IPS-NIHi7 (cell line): Measurements from ENCODE around the gene NEU4.
A peak's percentile ranks its signal among the peaks of the same experiment; 100 is the strongest.
"Not testable (repeated sequence)": the region's sequence is repeated elsewhere in the genome, so short reads cannot be mapped to it uniquely, and the experiment has no call there.

ENCODE experiments used
- DNase-seq: peaks from one replicate; pipeline ENCODE4 v3.0.0; 2012; ENCODE audit warnings: mixed read lengths; ENCODE audit errors: extremely low spot score

NEU4 gene

DNA sequence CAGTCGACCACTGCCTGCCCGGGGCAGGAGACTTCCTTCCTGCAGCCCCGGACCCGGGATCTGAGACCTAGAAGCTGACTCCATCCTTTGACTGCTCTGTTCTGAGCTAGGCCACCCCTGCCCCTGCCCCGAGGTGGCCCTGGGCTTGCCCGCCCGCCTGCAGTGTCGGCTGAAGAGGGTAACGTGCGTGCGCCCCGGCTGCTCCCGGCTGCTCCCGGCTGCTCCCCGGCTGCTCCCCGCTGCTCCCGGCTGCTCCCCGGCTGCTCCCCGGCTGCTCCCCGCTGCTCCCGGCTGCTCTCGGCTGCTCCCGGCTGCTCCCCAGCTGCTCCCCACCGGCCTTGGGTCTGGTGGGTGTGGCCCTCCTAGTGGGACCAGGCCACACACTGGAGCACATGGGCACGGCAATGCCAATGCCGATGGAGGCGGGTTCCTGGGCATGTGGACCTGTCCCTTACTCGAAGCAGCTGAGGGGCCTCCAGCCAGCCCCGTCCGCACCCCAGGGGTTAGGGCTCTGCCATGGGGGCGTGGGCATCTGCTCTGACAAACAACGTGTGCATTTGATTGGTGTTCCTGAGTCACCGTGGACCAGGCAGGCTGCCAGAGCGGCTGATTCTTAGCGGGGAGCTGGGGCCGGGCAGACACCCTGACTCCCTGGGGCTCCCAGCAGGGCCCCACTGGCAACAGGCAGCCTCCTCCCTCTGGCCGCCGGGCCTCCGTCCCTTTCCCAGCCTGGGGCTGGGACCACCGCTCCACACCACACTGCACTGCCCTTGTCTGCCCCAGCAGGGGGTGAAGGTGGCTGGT lies 34.4 kb upstream of the NEU4 start:
- DNase-seq: peak; percentile 10

GRCh38 chr2:241775223-241776177 lies 33.5 kb upstream of the NEU4 start:
- peak; percentile 11 for DNase-seq

GRCh38 chr2:241776336-241777169 lies 32.4 kb upstream of the NEU4 start, which contains the start of gene GAL3ST2:
TSS of gene GAL3ST2 (plus strand) at chr2:241776822. CDS start at chr2:241776956, 134 bp downstream.
- peak; percentile 15 for DNase-seq

DNA sequence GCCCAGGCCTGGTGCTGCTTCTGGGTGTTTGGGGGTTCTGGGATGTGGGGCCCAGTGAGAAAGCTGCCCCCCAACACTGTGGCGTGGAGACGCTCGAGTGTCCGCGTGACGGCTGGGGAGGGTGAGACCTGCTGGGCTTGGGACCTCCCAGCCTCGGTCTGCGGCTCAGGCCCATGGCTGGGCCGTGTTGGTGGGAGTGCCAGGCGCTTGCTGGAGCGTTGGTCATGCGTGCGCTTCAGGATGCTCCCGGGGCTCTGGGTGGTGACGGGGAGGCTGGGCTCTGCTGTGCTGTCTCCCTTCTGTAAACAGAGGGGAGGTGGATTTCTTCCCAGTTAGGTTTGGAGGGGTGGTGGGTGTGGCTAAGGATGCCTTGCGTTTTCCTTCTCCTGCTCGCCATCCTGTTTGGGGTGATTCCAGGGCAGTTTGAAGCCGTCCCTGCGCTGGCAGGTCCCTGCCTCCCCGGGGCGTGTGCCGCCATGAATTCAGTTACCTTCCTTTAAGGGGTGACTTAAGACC lies 31.8 kb upstream of the NEU4 start:
- peak; percentile 19 for DNase-seq

- peak; percentile 33 for DNase-seq
These were observed 31.0 kb upstream of the NEU4 start for GRCh38 chr2:241777686-241778627.

DNA sequence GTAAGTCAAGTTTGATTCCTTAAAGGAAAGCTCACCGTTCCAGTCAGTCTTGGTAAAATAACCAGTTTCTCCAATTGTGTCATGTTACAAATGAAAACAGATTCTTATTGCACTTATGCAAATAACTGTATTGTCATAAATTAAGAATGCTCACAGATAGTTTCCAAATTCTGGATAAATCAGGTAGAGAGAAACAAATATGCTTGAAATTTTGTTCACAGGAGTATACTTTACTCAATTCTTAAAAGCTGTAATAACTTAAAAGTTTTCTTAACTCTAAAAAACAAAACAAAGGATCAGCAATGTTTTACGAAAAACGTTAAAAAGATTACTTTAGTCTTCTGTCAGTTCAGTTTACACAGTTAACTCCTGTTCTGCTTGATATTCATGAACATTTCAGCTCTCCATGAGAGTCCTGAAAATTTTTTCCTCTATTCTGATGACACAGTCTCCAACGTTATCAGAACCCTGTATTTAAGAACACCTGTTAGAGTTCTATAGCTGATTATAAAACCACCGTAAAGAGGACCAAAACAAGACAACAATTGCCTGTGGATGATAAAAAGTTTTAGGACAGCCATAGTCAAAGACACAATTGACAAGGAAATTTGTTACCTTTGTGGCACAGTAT lies 27.9 kb upstream of the NEU4 start:
- DNase-seq: no peak

- DNase-seq: not testable (repeated sequence)
These were observed 26.9 kb upstream of the NEU4 start for GRCh38 chr2:241782053-241782452.

- no peak for DNase-seq
These were observed 20.9 kb upstream of the NEU4 start for GRCh38 chr2:241788135-241788534.

GRCh38 chr2:241788572-241788971 lies 20.4 kb upstream of the NEU4 start:
- DNase-seq: no peak

DNA sequence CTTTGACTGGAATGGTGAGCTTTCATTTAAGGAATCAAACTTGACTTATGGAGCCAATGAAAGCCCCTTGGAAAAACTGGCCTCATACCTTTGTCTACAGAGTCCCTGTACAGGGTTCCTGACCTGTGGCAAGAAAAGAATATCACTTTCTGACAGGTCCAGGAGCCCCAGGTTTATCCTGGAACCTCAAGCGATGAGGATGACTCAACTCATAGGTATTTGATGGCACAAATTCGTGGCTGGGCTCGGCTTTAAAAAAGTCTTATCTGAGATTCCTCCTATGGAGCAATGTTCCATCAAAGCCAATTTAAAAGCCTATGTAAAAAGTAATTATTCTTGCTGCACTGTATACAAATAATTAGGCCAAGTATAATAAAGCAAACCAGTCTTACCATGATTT lies 17.6 kb upstream of the NEU4 start:
- DNase-seq: not testable (repeated sequence)

DNA sequence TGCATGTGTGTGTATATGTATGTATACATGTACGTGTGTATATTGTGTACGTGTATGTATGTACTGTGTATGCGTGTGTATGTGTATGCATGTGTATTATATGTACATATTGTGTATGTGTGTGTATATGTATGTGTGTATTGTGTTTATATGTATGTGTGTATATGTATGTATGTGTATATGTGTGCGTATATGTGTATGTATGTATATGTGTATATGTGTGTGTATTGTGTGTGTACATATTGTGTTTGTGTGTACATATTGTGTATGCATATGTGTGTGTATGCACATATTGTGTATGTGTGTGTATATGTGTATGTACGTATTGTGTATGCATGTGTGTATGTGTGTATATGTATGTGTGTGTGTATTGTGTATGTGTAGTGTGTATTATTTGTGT lies 15.6 kb upstream of the NEU4 start:
- no peak for DNase-seq

DNA sequence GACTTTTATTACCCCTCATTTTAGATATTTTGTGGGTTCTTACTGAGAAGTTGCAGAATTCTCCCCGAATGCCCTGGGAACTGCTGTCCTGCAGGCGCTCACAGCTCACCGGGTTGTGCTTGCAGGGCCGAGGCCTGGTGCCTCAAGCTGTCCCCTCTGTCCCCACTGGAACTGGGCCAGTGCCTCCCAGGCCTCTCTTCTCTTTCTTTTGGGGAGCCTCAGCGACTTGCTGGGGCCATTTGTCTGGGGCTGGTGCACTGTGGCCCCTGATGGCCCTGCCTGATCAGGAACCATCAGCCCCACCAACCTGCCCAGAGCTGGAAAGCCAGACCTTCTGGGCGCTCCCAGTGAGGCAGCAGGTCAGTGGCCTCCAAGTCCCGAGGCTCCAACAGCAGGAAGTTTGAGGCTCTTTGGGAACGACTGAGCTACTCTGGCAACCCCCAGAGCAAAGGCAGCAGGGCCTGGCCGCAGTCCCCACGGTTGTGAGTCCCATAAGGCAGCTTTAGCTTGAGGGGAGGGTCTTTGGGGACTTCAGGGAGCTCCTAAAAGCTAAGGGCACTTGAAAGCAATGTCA lies 14.7 kb upstream of the NEU4 start:
- no peak for DNase-seq

- no peak for DNase-seq
These were observed 13.7 kb upstream of the NEU4 start for GRCh38 chr2:241795021-241795999.

- DNase-seq: no peak
These were observed 12.8 kb upstream of the NEU4 start for GRCh38 chr2:241796209-241796608.

DNA sequence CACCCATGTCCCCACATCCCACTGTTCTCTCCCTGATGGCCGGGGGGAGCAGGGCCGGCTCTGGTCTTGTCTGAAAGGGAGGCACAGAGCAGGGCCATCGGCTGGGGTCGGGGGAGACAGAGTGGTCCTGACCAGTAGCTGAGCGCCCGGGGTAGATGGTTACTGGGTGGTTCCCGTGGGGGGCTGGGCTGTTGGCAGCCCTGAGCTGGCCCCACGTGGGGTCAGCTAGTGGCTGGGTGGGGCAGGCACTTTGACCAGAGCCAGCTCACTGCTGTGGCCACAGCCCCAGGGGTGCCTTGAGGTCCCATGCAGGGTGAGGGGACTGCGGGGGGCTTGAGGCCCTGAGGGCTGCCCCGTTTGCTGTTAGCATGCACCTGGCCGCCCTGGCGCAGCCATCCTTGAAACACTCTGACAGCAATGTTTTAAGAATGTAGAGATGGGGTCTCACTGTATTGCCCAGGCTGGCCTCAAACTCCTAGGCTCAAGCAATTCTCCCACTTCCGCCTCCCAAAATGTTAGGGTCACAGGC lies 12.3 kb upstream of the NEU4 start:
- no peak for DNase-seq

- DNase-seq: no peak
These were observed 11.4 kb upstream of the NEU4 start for GRCh38 chr2:241797441-241798080.

DNA sequence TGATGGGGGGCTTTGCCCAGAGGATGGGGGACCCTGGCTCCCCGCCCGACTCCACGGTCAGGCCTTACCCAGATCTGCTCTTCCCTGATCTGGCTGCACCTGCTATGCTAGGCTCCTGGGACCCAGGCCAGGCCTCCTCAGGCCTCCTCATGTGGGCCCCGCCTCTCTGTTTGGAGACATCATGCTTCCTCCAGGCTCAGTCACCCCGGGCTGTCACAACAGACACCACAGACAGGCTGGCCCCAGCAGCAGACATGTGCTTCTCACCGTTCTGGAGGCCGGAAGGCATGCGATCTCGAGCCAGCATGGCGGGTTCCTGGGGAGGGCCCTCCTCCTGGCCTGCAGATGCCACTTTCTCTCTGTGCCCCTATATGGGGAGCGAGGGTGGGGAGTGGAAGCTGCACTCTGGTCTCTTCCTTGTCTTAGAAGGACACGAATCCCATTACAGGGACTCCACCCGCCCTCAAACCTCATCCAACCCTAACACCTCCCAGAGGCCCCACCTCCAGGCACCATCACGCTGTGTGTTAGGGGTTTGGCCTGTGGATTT lies 10.8 kb upstream of the NEU4 start:
- DNase-seq: peak; percentile 10
